T-cell (primary cell): ENCODE results near the gene FAM184A. TPM values are rescaled to one million over a fixed set of nuclear protein-coding genes. Genes with fewer than 3 reads are reported as not detected.

ENCODE experiments used
- ATAC-seq, 4 experiments: fragments of 200-7000 bp in 3 of 4; fragments of 150-1000 bp in 1 of 4; cut with Tn5 transposase; replicated peaks in 1 of 4; 1 replicate in 3 of 4; 2 replicates in 1 of 4; pipeline ENCODE4 v1.10.0; 2021; ENCODE audit warnings: moderate library complexity in 3 of 4, mild to moderate bottlenecking in 2 of 4, moderate number of reproducible peaks in 1 of 4
- CTCF ChIA-PET, 2 donors: fragments of 300-600 bp; sonication (Branson Sonifier 250); formaldehyde crosslinking; loops; one replicate each; lab custom pipeline; 2022; ENCODE audit warnings: antibody characterized with exemption in 2 of 2; lab: Charles Lee
- POLR2A ChIA-PET, 2 donors: fragments of 300-600 bp; sonication (Branson Sonifier 250); formaldehyde crosslinking; loops; one replicate each; lab custom pipeline; 2022; ENCODE audit warnings: antibody characterized with exemption in 2 of 2; lab: Charles Lee
- DNase-seq, 35 experiments: peaks; one replicate each; pipeline versions ENCODE4 v3.0.0 to v3.0.0-alpha.2; 2013 to 2023
- H3K27ac ChIP-seq: one replicate; pipeline ENCODE4 v1.5.1; 2013; ENCODE audit warnings: low read length
- H3K27me3 ChIP-seq, 2 experiments: replicated peaks in 1 of 2; 1 replicate in 1 of 2; 2 replicates in 1 of 2; pipeline versions ENCODE4 v1.6.1 to v1.7.0; 2013; ENCODE audit warnings: low read length in 1 of 2, mixed read lengths in 1 of 2; ENCODE audit not compliant: control insufficient read depth in 2 of 2, insufficient read depth in 2 of 2; ENCODE audit errors: extremely low read depth in 1 of 2
- H3K36me3 ChIP-seq, 2 donors: 1 replicate in 1 of 2; 2 replicates in 1 of 2; pipeline versions ENCODE4 v1.6.1 to v1.7.0; 2013; ENCODE audit warnings: low read length in 1 of 2; ENCODE audit not compliant: control insufficient read depth in 2 of 2, insufficient read depth in 1 of 2; ENCODE audit errors: extremely low read depth in 1 of 2
- H3K4me1 ChIP-seq, 2 experiments: 1 replicate in 1 of 2; 2 replicates in 1 of 2; pipeline versions ENCODE4 v1.6.1 to v1.7.0; 2013; ENCODE audit warnings: low read length in 2 of 2, mixed read lengths in 1 of 2; ENCODE audit not compliant: insufficient read depth in 2 of 2, control insufficient read depth in 1 of 2; ENCODE audit errors: extremely low read depth in 1 of 2
- H3K4me3 ChIP-seq, 2 donors: 1 replicate in 1 of 2; 2 replicates in 1 of 2; pipeline versions ENCODE4 v1.5.1 to v1.7.0; 2013; ENCODE audit warnings: mild to moderate bottlenecking in 2 of 2, low read length in 1 of 2, moderate library complexity in 1 of 2; ENCODE audit not compliant: control insufficient read depth in 1 of 2; ENCODE audit errors: extremely low read depth in 1 of 2
- H3K9me3 ChIP-seq: 2 replicates; pipeline ENCODE4 v1.7.0; 2013
- H3K27ac Mint-ChIP-seq, 2 donors: one replicate each; pipeline ENCODE4 v1.8.0; 2020 to 2021; ENCODE audit warnings: mild to moderate bottlenecking in 2 of 2, mixed read lengths in 2 of 2
- H3K27me3 Mint-ChIP-seq, 2 donors: one replicate each; pipeline ENCODE4 v1.8.0; 2021 to 2022; ENCODE audit warnings: mixed read lengths in 2 of 2
- H3K36me3 Mint-ChIP-seq: one replicate; pipeline ENCODE4 v1.8.0; 2021; ENCODE audit warnings: mixed read lengths
- H3K4me1 Mint-ChIP-seq, 3 donors: one replicate each; pipeline ENCODE4 v1.8.0; 2020 to 2022; ENCODE audit warnings: mixed read lengths in 3 of 3, mild to moderate bottlenecking in 1 of 3
- H3K4me3 Mint-ChIP-seq, 3 donors: one replicate each; pipeline ENCODE4 v1.8.0; 2020 to 2022; ENCODE audit warnings: mild to moderate bottlenecking in 3 of 3, mixed read lengths in 3 of 3, moderate library complexity in 3 of 3
- H3K9me3 Mint-ChIP-seq, 3 donors: one replicate each; pipeline ENCODE4 v1.8.0; 2020 to 2022; ENCODE audit warnings: mixed read lengths in 3 of 3
- WGBS: methylation state at CpG from one replicate; pipeline ENCODE4 v1.1.5; 2013; ENCODE audit warnings: missing lambda C conversion rate; ENCODE audit not compliant: insufficient coverage; 5-methylcytosine and 5-hydroxymethylcytosine counted together
- total RNA-seq, 35 experiments: library from RNA in 6 of 35; stranded (reverse) in 6 of 35; fragments of 120-200 nt in 1 of 35; gene quantifications; one replicate each; pipeline versions ENCODE4 v1.2.1 to v1.2.4 and lab custom pipeline; 2013 to 2026

The FAM184A gene
- total RNA-seq, 5 donors from 2014 or later (not counting 1 experiment from before 2014, with no cell fraction given) = 3.6 to 6.4 (median 5.1) TPM

GRCh38 chr6:119067091-119067490 is 11.4 kb downstream of the FAM184A start:
- no peak for DNase-seq
- Histone ChIP-seq H3K4me3 (no peak overlapping the region), H3K27me3 (no peaks in the 10 kb centered on the region), H3K27ac (no peak overlapping the region), H3K36me3 (no peaks in the 10 kb centered on the region), H3K4me1 (no peaks in the 10 kb centered on the region), H3K9me3 (no peaks in the 10 kb centered on the region)
- POLR2A ChIA-PET = no interaction called here
- CTCF ChIA-PET = interaction anchor here in 1 of 2 donors (0.7 kb wide), 2 partner anchors 8 to 266 kb away, joined by 5 to 6 read pairs; no protein-coding TSS in a partner anchor
- Mint-ChIP-seq H3K36me3 (no peaks in the 10 kb centered on the region), H3K27me3 (no peaks in the 10 kb centered on the region), H3K9me3 (no peaks in the 10 kb centered on the region), H3K4me3 (no peak overlapping the region), H3K4me1 (no peaks in the 10 kb centered on the region), H3K27ac (no peak overlapping the region)
- no peak for ATAC-seq

DNA sequence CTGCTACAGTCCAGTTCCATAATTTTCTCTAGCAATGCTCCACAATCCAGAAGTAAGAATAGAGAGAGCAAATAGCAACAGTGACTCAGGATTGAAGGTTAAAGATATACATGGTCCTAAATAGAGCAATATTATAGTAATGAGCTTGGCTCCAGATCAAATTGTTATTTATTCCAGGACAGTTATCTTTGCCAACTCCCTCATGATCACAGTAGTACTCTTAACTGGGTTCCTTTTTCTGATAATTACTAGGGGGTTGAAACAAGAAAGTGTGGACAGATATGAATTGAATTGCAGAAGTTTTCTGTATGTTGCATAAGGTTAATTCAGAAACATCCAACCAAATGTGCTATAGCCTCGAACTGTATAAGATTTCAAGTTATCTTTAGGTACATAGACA is 11.9 kb downstream of the FAM184A start:
- no peak overlapping the region for H3K27ac Mint-ChIP-seq
- ATAC-seq (no peak), DNase-seq (no peak)
- ChIA-PET POLR2A (no interaction called here), CTCF (no interaction called here)
- no peaks in the 10 kb centered on the region for H3K4me1 Mint-ChIP-seq
- Histone ChIP-seq H3K27ac (no peak overlapping the region), H3K36me3 (no peaks in the 10 kb centered on the region), H3K9me3 (no peaks in the 10 kb centered on the region), H3K27me3 (no peaks in the 10 kb centered on the region), H3K4me1 (no peaks in the 10 kb centered on the region), H3K4me3 (no peak overlapping the region)
- WGBS = no CpG with 5 or more reads among the region's 1 CpG
- H3K36me3 Mint-ChIP-seq = no peaks in the 10 kb centered on the region
- no peak overlapping the region for H3K4me3 Mint-ChIP-seq
- H3K9me3 Mint-ChIP-seq = no peaks in the 10 kb centered on the region
- no peaks in the 10 kb centered on the region for H3K27me3 Mint-ChIP-seq

- no peak for ATAC-seq
- Mint-ChIP-seq H3K27me3 (no peaks in the 10 kb centered on the region), H3K4me1 (peaks cover 0 to 2% (median 0%) of the 10 kb centered on the region in 3 donors), H3K4me3 (no peak overlapping the region), H3K36me3 (no peaks in the 10 kb centered on the region), H3K27ac (no peak overlapping the region), H3K9me3 (no peaks in the 10 kb centered on the region)
- Histone ChIP-seq H3K36me3 (no peaks in the 10 kb centered on the region), H3K4me1 (no peaks in the 10 kb centered on the region), H3K27me3 (no peaks in the 10 kb centered on the region), H3K9me3 (no peaks in the 10 kb centered on the region), H3K4me3 (no peak overlapping the region), H3K27ac (no peak overlapping the region)
- no peak for DNase-seq
- ChIA-PET POLR2A (no interaction called here), CTCF (no interaction called here)
- WGBS = 100% methylated on average over 1 of the region's 2 CpGs
Measured at GRCh38 chr6:119065955-119066354, 12.5 kb downstream of the FAM184A start.

GRCh38 chr6:119065382-119065781 is 13.1 kb downstream of the FAM184A start:
- no peaks in the 10 kb centered on the region for H3K27me3 Mint-ChIP-seq
- H3K4me1 Mint-ChIP-seq = peaks cover 0 to 8% (median 0%) of the 10 kb centered on the region in 3 donors
- H3K9me3 Mint-ChIP-seq = no peaks in the 10 kb centered on the region

DNA sequence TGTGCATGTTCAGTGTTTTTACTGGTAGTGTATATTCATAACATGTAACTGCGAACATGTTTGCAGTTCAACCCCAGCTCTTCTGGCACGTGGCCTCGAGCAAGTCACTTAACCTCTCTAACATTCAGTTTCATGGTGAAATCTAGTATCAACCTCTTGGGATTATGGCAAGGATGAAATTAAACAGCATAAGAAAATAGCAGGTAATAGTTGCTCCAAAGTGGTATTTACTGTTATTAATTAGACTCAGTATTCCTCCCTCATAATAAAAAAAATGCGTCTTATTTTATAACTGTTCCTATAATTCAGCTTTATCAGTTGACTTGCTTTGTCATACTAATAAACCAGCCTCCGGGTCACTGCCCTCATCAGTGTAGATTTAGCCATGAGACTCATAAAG is 15.0 kb downstream of the FAM184A start:
- Histone ChIP-seq H3K4me1 (no peaks in the 10 kb centered on the region), H3K27me3 (no peaks in the 10 kb centered on the region), H3K9me3 (no peaks in the 10 kb centered on the region), H3K4me3 (no peak overlapping the region), H3K27ac (no peak overlapping the region), H3K36me3 (no peaks in the 10 kb centered on the region)
- WGBS = 100% methylated on average over 2 of the region's 5 CpGs
- no peaks in the 10 kb centered on the region for H3K9me3 Mint-ChIP-seq
- H3K27ac Mint-ChIP-seq = no peak overlapping the region
- no peak overlapping the region for H3K4me3 Mint-ChIP-seq
- DNase-seq (no peak), ATAC-seq (no peak)
- peaks cover 2 to 12% (median 3%) of the 10 kb centered on the region in 3 donors for H3K4me1 Mint-ChIP-seq
- H3K36me3 Mint-ChIP-seq = no peaks in the 10 kb centered on the region
- no peaks in the 10 kb centered on the region for H3K27me3 Mint-ChIP-seq
- ChIA-PET CTCF (interaction anchor here in 1 of 2 donors (1.4 kb wide), 1 partner anchor 47 kb away, joined by 4 read pairs; no protein-coding TSS in a partner anchor), POLR2A (no interaction called here)

More at GRCh38 chr6:119065382-119065781, 13.1 kb downstream of the FAM184A start:
- ChIA-PET POLR2A (no interaction called here), CTCF (no interaction called here)
- Mint-ChIP-seq H3K27ac (no peak overlapping the region), H3K4me3 (no peak overlapping the region), H3K36me3 (no peaks in the 10 kb centered on the region)
- Histone ChIP-seq H3K4me1 (no peaks in the 10 kb centered on the region), H3K27ac (no peak overlapping the region), H3K4me3 (no peak overlapping the region), H3K9me3 (no peaks in the 10 kb centered on the region), H3K36me3 (no peaks in the 10 kb centered on the region), H3K27me3 (no peaks in the 10 kb centered on the region)
- DNase-seq (no peak), ATAC-seq (no peak)
- 74% methylated on average over 4 of the region's 5 CpGs for WGBS

GRCh38 chr6:119061215-119061614 is 17.2 kb downstream of the FAM184A start:
- 100% methylated on average over 2 of the region's 3 CpGs for WGBS

More at GRCh38 chr6:119061215-119061614, 17.2 kb downstream of the FAM184A start:
- H3K36me3 Mint-ChIP-seq = no peaks in the 10 kb centered on the region
- H3K27me3 Mint-ChIP-seq = no peaks in the 10 kb centered on the region
- CTCF ChIA-PET = interaction anchor here (0.6 to 1.6 kb wide), 6 partner anchors 8 to 659 kb away, joined by 3 to 9 read pairs (median 4); no protein-coding TSS in a partner anchor
- Histone ChIP-seq H3K4me3 (no peak overlapping the region), H3K9me3 (no peaks in the 10 kb centered on the region), H3K27me3 (no peaks in the 10 kb centered on the region), H3K4me1 (no peaks in the 10 kb centered on the region), H3K36me3 (no peaks in the 10 kb centered on the region), H3K27ac (no peak overlapping the region)
- POLR2A ChIA-PET = interaction anchor here in 1 of 2 donors (0.6 kb wide), 1 partner anchor 599 kb away, joined by 3 read pairs; no protein-coding TSS in a partner anchor
- no peak overlapping the region for H3K27ac Mint-ChIP-seq
- H3K9me3 Mint-ChIP-seq = no peaks in the 10 kb centered on the region
- DNase-seq (no peak), ATAC-seq (no peak)
- no peak overlapping the region for H3K4me3 Mint-ChIP-seq
- peaks cover 2 to 12% (median 3%) of the 10 kb centered on the region in 3 donors for H3K4me1 Mint-ChIP-seq
